GM12892 (cell line): ENCODE data around the gene DENND1A.
"Not testable (repeated sequence)": the region's sequence is repeated elsewhere in the genome, so short reads cannot be mapped to it uniquely, and the experiment has no call there.

Source experiments
- POLR2A ChIP-seq: IDR thresholded peaks from 2 replicates; pipeline ENCODE4 v1.6.1; 2011; ENCODE audit warnings: low read depth, low read length, control low read depth
- POLR2AphosphoS5 ChIP-seq: IDR thresholded peaks from 2 replicates; pipeline ENCODE4 v1.6.1; 2011; ENCODE audit warnings: low read depth, low read length, control low read depth
- TAF1 ChIP-seq: IDR thresholded peaks from 2 replicates; pipeline ENCODE4 v1.6.1; 2011; ENCODE audit warnings: low read depth, mild to moderate bottlenecking, control low read depth, low read length, borderline replicate concordance

DNA sequence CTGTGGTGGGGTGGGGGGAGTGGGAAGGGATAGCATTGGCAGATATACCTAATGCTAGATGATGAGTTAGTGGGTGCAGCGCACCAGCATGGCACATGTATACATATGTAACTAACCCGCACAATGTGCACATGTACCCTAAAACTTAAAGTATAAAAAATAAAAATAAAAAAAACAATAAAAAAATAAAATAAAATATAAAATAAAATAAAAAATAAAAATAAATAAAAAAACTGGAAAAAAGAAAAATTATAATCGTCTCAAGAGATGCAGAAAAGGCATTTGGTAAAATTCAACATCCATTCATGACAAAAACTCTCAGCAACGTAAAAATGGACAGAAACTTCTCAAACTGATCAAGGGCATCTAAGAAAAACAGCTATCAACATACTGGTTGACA lies 20.7 kb downstream of the DENND1A start:
- TF ChIP-seq POLR2A, TAF1, POLR2AphosphoS5: not testable (repeated sequence)
